ENCODE measurements around the gene SEL1L3.

- TF ChIP-seq CTCF (IDR thresholded peaks at IDR 0.05; ENCODE audit: low read depth, low read length) (no peak), EZH2phosphoT487 (IDR thresholded peaks at IDR 0.05; ENCODE audit: low read depth) (no peak)
Measured at GRCh38 chr4:25843340-25844097, 19.3 kb downstream of the SEL1L3 start.
